ENCODE data around the gene OAS1.

DNA sequence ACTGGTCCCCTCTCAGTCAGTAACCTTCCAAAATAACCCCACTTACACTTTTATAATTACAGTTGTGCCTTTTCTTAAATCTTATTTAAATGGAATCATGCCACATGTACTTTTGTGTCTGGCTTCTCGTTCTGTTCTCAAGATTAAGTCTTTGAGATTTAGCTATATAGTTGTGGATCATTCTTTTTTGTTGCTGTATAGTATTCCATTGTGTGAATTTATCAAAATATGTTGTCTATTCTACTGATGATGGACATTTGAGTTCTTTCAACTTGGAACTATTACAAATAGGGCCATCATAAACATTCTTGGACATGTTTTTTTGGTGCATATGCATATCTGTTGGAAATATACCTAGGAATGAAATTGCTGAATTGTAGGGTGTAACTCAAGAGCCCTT, 40.6 kb downstream of the OAS1 start:
- TF ChIP-seq ZNF12 (CRISPR knock-in tag; IDR thresholded peaks at IDR 0.05) (no peak), EZH2 (IDR thresholded peaks at IDR 0.05; ENCODE audit: borderline replicate concordance, low read depth, low read length) (no peak), RCOR1 (IDR thresholded peaks at IDR 0.05; ENCODE audit: borderline replicate concordance in 1 of 2, low read depth in 2 of 2, low read length in 2 of 2) (no peak), TAF1 (IDR thresholded peaks at IDR 0.05; ENCODE audit: control insufficient read depth, extremely low read depth, insufficient read depth, low read length, severe bottlenecking) (no peak), GABPA (tag; conservative IDR thresholded peaks at IDR 0.05; ENCODE audit: low read depth) (no peak), YY1 (IDR thresholded peaks at IDR 0.05; ENCODE audit: borderline replicate concordance in 1 of 3, control insufficient read depth in 1 of 3, extremely low read depth in 1 of 3, insufficient read depth in 3 of 3, insufficient read length in 1 of 3, insufficient replicate concordance in 2 of 3, low read depth in 1 of 3, low read length in 2 of 3) (no peak), CHD4 (IDR thresholded peaks at IDR 0.05; ENCODE audit: insufficient read depth, insufficient replicate concordance, low read depth, low read length, poor library complexity, severe bottlenecking) (no peak), ZNF561 (CRISPR knock-in tag; conservative IDR thresholded peaks at IDR 0.05) (no peak), MCM2 (IDR thresholded peaks at IDR 0.05; ENCODE audit: low read depth) (no peak), EP300 (IDR thresholded peaks at IDR 0.05; ENCODE audit: low read length) (no peak)
- TF ChIP-seq, protein P1, sequence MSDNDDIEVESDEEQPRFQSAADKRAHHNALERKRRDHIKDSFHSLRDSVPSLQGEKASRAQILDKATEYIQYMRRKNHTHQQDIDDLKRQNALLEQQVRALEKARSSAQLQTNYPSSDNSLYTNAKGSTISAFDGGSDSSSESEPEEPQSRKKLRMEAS (CRISPR knock-in tag; IDR thresholded peaks at IDR 0.05): no peak
- TF ChIP-seq, protein P2, sequence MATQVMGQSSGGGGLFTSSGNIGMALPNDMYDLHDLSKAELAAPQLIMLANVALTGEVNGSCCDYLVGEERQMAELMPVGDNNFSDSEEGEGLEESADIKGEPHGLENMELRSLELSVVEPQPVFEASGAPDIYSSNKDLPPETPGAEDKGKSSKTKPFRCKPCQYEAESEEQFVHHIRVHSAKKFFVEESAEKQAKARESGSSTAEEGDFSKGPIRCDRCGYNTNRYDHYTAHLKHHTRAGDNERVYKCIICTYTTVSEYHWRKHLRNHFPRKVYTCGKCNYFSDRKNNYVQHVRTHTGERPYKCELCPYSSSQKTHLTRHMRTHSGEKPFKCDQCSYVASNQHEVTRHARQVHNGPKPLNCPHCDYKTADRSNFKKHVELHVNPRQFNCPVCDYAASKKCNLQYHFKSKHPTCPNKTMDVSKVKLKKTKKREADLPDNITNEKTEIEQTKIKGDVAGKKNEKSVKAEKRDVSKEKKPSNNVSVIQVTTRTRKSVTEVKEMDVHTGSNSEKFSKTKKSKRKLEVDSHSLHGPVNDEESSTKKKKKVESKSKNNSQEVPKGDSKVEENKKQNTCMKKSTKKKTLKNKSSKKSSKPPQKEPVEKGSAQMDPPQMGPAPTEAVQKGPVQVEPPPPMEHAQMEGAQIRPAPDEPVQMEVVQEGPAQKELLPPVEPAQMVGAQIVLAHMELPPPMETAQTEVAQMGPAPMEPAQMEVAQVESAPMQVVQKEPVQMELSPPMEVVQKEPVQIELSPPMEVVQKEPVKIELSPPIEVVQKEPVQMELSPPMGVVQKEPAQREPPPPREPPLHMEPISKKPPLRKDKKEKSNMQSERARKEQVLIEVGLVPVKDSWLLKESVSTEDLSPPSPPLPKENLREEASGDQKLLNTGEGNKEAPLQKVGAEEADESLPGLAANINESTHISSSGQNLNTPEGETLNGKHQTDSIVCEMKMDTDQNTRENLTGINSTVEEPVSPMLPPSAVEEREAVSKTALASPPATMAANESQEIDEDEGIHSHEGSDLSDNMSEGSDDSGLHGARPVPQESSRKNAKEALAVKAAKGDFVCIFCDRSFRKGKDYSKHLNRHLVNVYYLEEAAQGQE (IDR thresholded peaks at IDR 0.05; ENCODE audit: borderline replicate concordance): no peak
- TF ChIP-seq, protein P2 (CRISPR knock-in tag; IDR thresholded peaks at IDR 0.05; ENCODE audit: low read depth): no peak
